Sigmoid colon (tissue), 4 donors: Measurements from ENCODE around the gene ATG4B.

Experiments used
- EP300 ChIP-seq, 4 donors: sonication (generic); formaldehyde crosslinking; IDR thresholded peaks; one replicate each; pipeline ENCODE4 v1.6.1; 2017; ENCODE audit warnings: antibody characterized with exemption in 4 of 4
- POLR2A ChIP-seq, 2 donors: fragments of 450-650 bp; IDR thresholded peaks; one replicate each; pipeline ENCODE4 v1.6.1; 2016; ENCODE audit warnings: antibody characterized with exemption in 2 of 2, mild to moderate bottlenecking in 2 of 2, moderate library complexity in 2 of 2
- POLR2AphosphoS5 ChIP-seq, 4 donors: sonication (generic); formaldehyde crosslinking; IDR thresholded peaks; one replicate each; pipeline ENCODE4 v1.6.1; 2017; ENCODE audit warnings: antibody characterized with exemption in 4 of 4
- TF ChIP-seq, protein P1 (sequence below), 4 experiments: fragments of 450-650 bp in 3 of 4; fragments of 200-600 bp in 1 of 4; IDR thresholded peaks; one replicate each; pipeline ENCODE4 v1.5.1; 2016 to 2019; ENCODE audit warnings: antibody characterized with exemption in 4 of 4, mild to moderate bottlenecking in 3 of 4, moderate library complexity in 2 of 4

DNA sequence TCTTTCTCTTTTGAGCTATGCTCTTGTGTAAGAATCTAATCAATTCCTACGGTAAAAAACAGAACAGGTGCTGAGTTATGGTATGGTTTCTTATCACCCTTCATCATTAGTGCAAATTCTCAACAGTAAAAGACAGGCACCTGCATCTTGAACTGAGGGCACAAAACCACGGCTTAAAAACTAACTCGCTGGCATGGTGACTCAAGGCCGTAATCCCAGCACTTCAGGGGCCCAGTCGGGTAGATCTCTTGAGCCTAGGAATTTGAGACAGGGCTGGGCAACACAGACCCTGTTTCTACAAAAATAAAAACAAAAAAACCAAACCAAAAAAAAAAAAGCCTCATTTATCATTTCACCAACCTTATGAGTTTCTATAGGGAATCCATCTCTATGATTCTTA lies 33.8 kb upstream of the ATG4B start:
- TF ChIP-seq POLR2AphosphoS5 (IDR thresholded peaks at IDR 0.05) (no peak), POLR2A (IDR thresholded peaks at IDR 0.05) (no peak), EP300 (IDR thresholded peaks at IDR 0.05) (no peak)
- TF ChIP-seq, protein P1, sequence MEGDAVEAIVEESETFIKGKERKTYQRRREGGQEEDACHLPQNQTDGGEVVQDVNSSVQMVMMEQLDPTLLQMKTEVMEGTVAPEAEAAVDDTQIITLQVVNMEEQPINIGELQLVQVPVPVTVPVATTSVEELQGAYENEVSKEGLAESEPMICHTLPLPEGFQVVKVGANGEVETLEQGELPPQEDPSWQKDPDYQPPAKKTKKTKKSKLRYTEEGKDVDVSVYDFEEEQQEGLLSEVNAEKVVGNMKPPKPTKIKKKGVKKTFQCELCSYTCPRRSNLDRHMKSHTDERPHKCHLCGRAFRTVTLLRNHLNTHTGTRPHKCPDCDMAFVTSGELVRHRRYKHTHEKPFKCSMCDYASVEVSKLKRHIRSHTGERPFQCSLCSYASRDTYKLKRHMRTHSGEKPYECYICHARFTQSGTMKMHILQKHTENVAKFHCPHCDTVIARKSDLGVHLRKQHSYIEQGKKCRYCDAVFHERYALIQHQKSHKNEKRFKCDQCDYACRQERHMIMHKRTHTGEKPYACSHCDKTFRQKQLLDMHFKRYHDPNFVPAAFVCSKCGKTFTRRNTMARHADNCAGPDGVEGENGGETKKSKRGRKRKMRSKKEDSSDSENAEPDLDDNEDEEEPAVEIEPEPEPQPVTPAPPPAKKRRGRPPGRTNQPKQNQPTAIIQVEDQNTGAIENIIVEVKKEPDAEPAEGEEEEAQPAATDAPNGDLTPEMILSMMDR (IDR thresholded peaks at IDR 0.05): no peak
